Activated CD4-positive, alpha-beta T cell treated with anti-CD3 and anti-CD28 coated beads for 4 hours (primary cell): ENCODE results near the gene SDR42E2.
"Not testable (repeated sequence)": the region's sequence is repeated elsewhere in the genome, so short reads cannot be mapped to it uniquely, and the experiment has no call there.

Source experiments
- DNase-seq, 2 donors: peaks; one replicate each; pipeline ENCODE4 v3.0.0-alpha.2; 2020

SDR42E2 gene

GRCh38 chr16:22163806-22164205 lies 1.5 kb downstream of the SDR42E2 start:
- no peak for DNase-seq

GRCh38 chr16:22164482-22164881 lies 2.2 kb downstream of the SDR42E2 start:
- DNase-seq: no peak

- no peak for DNase-seq
Measured at GRCh38 chr16:22165508-22166285, 3.4 kb downstream of the SDR42E2 start.

GRCh38 chr16:22171953-22172352 lies 9.6 kb downstream of the SDR42E2 start:
- no peak for DNase-seq

- DNase-seq: not testable (repeated sequence)
Measured at GRCh38 chr16:22172642-22173041, 10.3 kb downstream of the SDR42E2 start.

GRCh38 chr16:22174642-22175041 lies 12.3 kb downstream of the SDR42E2 start:
- no peak for DNase-seq

- DNase-seq: no peak
Measured at GRCh38 chr16:22177968-22178930, 15.9 kb downstream of the SDR42E2 start.

GRCh38 chr16:22181426-22181825 lies 19.1 kb downstream of the SDR42E2 start:
- DNase-seq: no peak

GRCh38 chr16:22181843-22182242 lies 19.5 kb downstream of the SDR42E2 start:
- DNase-seq: no peak

- no peak for DNase-seq
Measured at GRCh38 chr16:22183335-22183734, 21.0 kb downstream of the SDR42E2 start.

GRCh38 chr16:22183901-22184614 lies 21.8 kb downstream of the SDR42E2 start:
- DNase-seq: no peak

- no peak for DNase-seq
Measured at GRCh38 chr16:22184615-22184968, 22.3 kb downstream of the SDR42E2 start.

- DNase-seq: no peak
Measured at GRCh38 chr16:22186517-22186916, 24.2 kb downstream of the SDR42E2 start.

- DNase-seq: no peak
Measured at GRCh38 chr16:22188267-22188594, 25.9 kb downstream of the SDR42E2 start.

- peak; percentile 65 to 66 for DNase-seq
Measured at GRCh38 chr16:22188595-22189442, 26.5 kb downstream of the SDR42E2 start.

- DNase-seq: no peak
Measured at GRCh38 chr16:22189473-22190080, 27.3 kb downstream of the SDR42E2 start.

- peak; percentile 93 to 95 for DNase-seq
Measured at GRCh38 chr16:22190081-22190775, 27.9 kb downstream of the SDR42E2 start.

GRCh38 chr16:22190776-22191531 lies 28.6 kb downstream of the SDR42E2 start:
- DNase-seq: peak; percentile 100

GRCh38 chr16:22191532-22192260 lies 29.4 kb downstream of the SDR42E2 start:
- DNase-seq: peak; percentile 25 to 31
